B cell (primary cell): Measurements from ENCODE around the gene HSD17B12. TPM values are rescaled to one million over a fixed set of nuclear protein-coding genes. Genes with fewer than 3 reads are reported as not detected.

Source experiments
- ATAC-seq: fragments of 200-7000 bp; cut with Tn5 transposase; one replicate; pipeline ENCODE4 v1.10.0; 2021; ENCODE audit warnings: low read depth, mild to moderate bottlenecking, moderate number of reproducible peaks, moderate library complexity
- CTCF ChIA-PET: fragments of 350-600 bp; sonication (Branson Sonifier 250); formaldehyde crosslinking; loops from one replicate; lab custom pipeline; 2021; ENCODE audit warnings: antibody characterized with exemption, inconsistent platforms; lab: Charles Lee
- POLR2A ChIA-PET: fragments of 350-600 bp; sonication (Branson Sonifier 250); formaldehyde crosslinking; loops from one replicate; lab custom pipeline; 2021; ENCODE audit warnings: antibody characterized with exemption; lab: Charles Lee
- DNase-seq: peaks from one replicate; pipeline ENCODE4 v3.0.0; 2013
- H2AFZ ChIP-seq: 2 replicates; pipeline ENCODE4 v1.6.1; 2012; ENCODE audit warnings: mild to moderate bottlenecking, low read depth, low read length; ENCODE audit not compliant: insufficient read depth, poor library complexity, severe bottlenecking
- H3K27ac ChIP-seq, 2 donors: 1 replicate in 1 of 2; 2 replicates in 1 of 2; pipeline ENCODE4 v1.5.1; 2012 to 2013; ENCODE audit warnings: low read length in 2 of 2, mild to moderate bottlenecking in 2 of 2, moderate library complexity in 1 of 2
- H3K27me3 ChIP-seq, 4 experiments: fragments of 200-600 bp in 1 of 4; sonication (generic) in 1 of 4; replicated peaks in 1 of 4; 1 replicate in 2 of 4; 2 replicates in 2 of 4; pipeline versions ENCODE4 v1.6.1 to v1.7.0; 2013 to 2016; ENCODE audit warnings: low read length in 3 of 4, mild to moderate bottlenecking in 2 of 4, mixed read lengths in 1 of 4, moderate library complexity in 1 of 4; ENCODE audit not compliant: insufficient read depth in 4 of 4, control insufficient read depth in 3 of 4; ENCODE audit errors: control extremely low read depth in 1 of 4
- H3K36me3 ChIP-seq, 2 experiments: replicated peaks in 1 of 2; 1 replicate in 1 of 2; 2 replicates in 1 of 2; pipeline versions ENCODE4 v1.6.1 to v1.7.1; 2013; ENCODE audit warnings: low read length in 1 of 2; ENCODE audit not compliant: insufficient read depth in 2 of 2, control insufficient read depth in 1 of 2; ENCODE audit errors: control extremely low read depth in 1 of 2, extremely low read depth in 1 of 2
- H3K4me1 ChIP-seq, 2 donors: fragments of 200-600 bp in 1 of 2; sonication (generic) in 1 of 2; 1 replicate in 1 of 2; 2 replicates in 1 of 2; pipeline versions ENCODE4 v1.5.1 to v1.6.1; 2013 to 2017; ENCODE audit warnings: low read length in 2 of 2; ENCODE audit not compliant: control insufficient read depth in 2 of 2, insufficient read depth in 2 of 2
- H3K4me2 ChIP-seq: replicated peaks from 2 replicates; pipeline ENCODE3; 2012; ENCODE audit warnings: mild to moderate bottlenecking, low read depth, low read length; ENCODE audit not compliant: poor library complexity, severe bottlenecking
- H3K4me3 ChIP-seq, 5 experiments: fragments of 200-600 bp in 1 of 5; sonication (generic) in 1 of 5; 1 replicate in 3 of 5; 2 replicates in 2 of 5; pipeline versions ENCODE4 v1.5.1 to v1.7.0; 2011 to 2016; ENCODE audit warnings: low read length in 4 of 5, mild to moderate bottlenecking in 4 of 5, low read depth in 2 of 5, control low read depth in 1 of 5, moderate library complexity in 1 of 5; ENCODE audit not compliant: insufficient read depth in 1 of 5; ENCODE audit errors: control extremely low read depth in 1 of 5, extremely low read depth in 1 of 5
- H3K79me2 ChIP-seq: fragments of 200-600 bp; sonication (generic); one replicate; pipeline ENCODE4 v1.6.0; 2016; ENCODE audit warnings: low read length; ENCODE audit not compliant: control insufficient read depth, insufficient read depth
- H3K9ac ChIP-seq: fragments of 200-600 bp; sonication (generic); 2 replicates; pipeline ENCODE4 v1.6.1; 2017; ENCODE audit warnings: mild to moderate bottlenecking, low read length, moderate library complexity
- H3K9me3 ChIP-seq, 3 donors: one replicate each; pipeline versions ENCODE4 v1.6.1 to v1.7.1; 2013; ENCODE audit warnings: low read length in 2 of 3; ENCODE audit not compliant: control insufficient read depth in 2 of 3, insufficient read depth in 1 of 3; ENCODE audit errors: control extremely low read depth in 1 of 3
- H4K20me1 ChIP-seq: 2 replicates; pipeline ENCODE4 v1.6.0; 2012; ENCODE audit warnings: mild to moderate bottlenecking, low read length; ENCODE audit not compliant: insufficient read depth, control insufficient read depth, poor library complexity, severe bottlenecking
- H3K27ac Mint-ChIP-seq: one replicate; pipeline ENCODE4 v1.8.0; 2021; ENCODE audit warnings: mixed read lengths
- H3K27me3 Mint-ChIP-seq: one replicate; pipeline ENCODE4 v1.8.0; 2021; ENCODE audit warnings: mixed read lengths
- H3K4me1 Mint-ChIP-seq: one replicate; pipeline ENCODE4 v1.8.0; 2021; ENCODE audit warnings: mixed read lengths
- H3K4me3 Mint-ChIP-seq: one replicate; pipeline ENCODE4 v1.8.0; 2021; ENCODE audit warnings: mixed read lengths
- H3K9me3 Mint-ChIP-seq: one replicate; pipeline ENCODE4 v1.8.0; 2022; ENCODE audit warnings: mixed read lengths; ENCODE audit not compliant: insufficient read depth
- CTCF ChIP-seq: fragments of 200-600 bp; IDR thresholded peaks from one replicate; pipeline ENCODE4 v1.8.0; 2022; ENCODE audit warnings: antibody characterized with exemption, mild to moderate bottlenecking
- EZH2 ChIP-seq: IDR thresholded peaks from 2 replicates; pipeline ENCODE4 v1.6.1; 2012; ENCODE audit warnings: borderline replicate concordance, low read depth, mild to moderate bottlenecking, moderate library complexity, low read length; ENCODE audit not compliant: insufficient read depth, poor library complexity, severe bottlenecking
- WGBS: methylation state at CpG from one replicate; pipeline ENCODE4 v1.1.5; 2013; ENCODE audit warnings: missing lambda C conversion rate; ENCODE audit not compliant: insufficient coverage; 5-methylcytosine and 5-hydroxymethylcytosine counted together
- intact Hi-C: fragments of 100-400 bp; cut with micrococcal nuclease; formaldehyde crosslinking; loops from one replicate; pipeline ENCODE4 v1.10.0; 2022
- polyA plus RNA-seq: library from polyadenylated mRNA; depleted of rRNA; stranded (reverse); fragments of >200 nt; gene quantifications from 2 replicates; pipeline ENCODE4 v1.2.3, GENCODE V29; 2012
- total RNA-seq, 2 donors: library from RNA; stranded (reverse); fragments of 120-200 nt in 1 of 2; gene quantifications; 1 replicate in 1 of 2; 2 replicates in 1 of 2; pipeline versions ENCODE4 v1.2.3 to v1.2.4, GENCODE V29; 2013 to 2022

The HSD17B12 gene
- total and polyA plus RNA-seq, 2 donors (not counting 1 experiment from before 2014, with no cell fraction given), result 13.1 to 34.6 TPM

DNA sequence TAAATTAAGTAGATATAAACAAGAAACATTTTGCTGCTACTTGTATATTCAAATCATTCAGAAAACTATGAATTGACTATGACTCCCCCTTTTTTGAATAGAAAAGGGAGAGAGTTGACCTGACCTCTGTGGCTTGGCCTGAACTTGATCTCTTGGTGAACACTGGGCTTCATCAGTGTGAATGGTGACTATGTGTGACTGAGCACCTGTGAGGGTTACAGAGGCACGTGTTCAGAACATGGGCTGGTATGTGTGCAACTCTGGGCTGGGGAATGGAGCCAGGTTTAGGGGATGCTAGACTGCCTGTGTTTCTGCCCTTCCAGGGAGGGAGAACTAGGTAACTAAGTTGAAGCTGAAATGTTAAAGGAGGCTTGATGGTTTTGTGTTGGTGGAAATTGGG lies 29.2 kb downstream of the HSD17B12 start:
- no peak for TF ChIP-seq EZH2
- no peak for TF ChIP-seq CTCF
- no peaks in the 10 kb centered on the region for H3K9me3 ChIP-seq
- POLR2A ChIA-PET, result no interaction called here
- no peak overlapping the region for H3K4me3 Mint-ChIP-seq
- H3K79me2 ChIP-seq, result peaks cover 21% of the 10 kb centered on the region
- H3K9me3 Mint-ChIP-seq, result no peaks in the 10 kb centered on the region
- no peak overlapping the region for H3K27ac ChIP-seq
- ATAC-seq, result no peak
- CTCF ChIA-PET, result no interaction called here
- peaks cover 0 to 1% of the 10 kb centered on the region in 2 experiments for H3K36me3 ChIP-seq
- no peaks in the 10 kb centered on the region for H3K27me3 Mint-ChIP-seq
- no peaks in the 10 kb centered on the region for H3K4me1 ChIP-seq
- H2AFZ ChIP-seq, result no peak overlapping the region
- H3K27ac Mint-ChIP-seq, result no peak overlapping the region
- H3K4me3 ChIP-seq, result no peak overlapping the region
- DNase-seq, result no peak
- H3K4me1 Mint-ChIP-seq, result peaks cover 3% of the 10 kb centered on the region
- H3K9ac ChIP-seq, result no peak overlapping the region
- no peaks in the 10 kb centered on the region for H4K20me1 ChIP-seq
- no peaks in the 10 kb centered on the region for H3K27me3 ChIP-seq
- no peak overlapping the region for H3K4me2 ChIP-seq
- intact Hi-C loops, result no loop called here
- 100% methylated on average over 1 of the region's 1 CpG for WGBS

DNA sequence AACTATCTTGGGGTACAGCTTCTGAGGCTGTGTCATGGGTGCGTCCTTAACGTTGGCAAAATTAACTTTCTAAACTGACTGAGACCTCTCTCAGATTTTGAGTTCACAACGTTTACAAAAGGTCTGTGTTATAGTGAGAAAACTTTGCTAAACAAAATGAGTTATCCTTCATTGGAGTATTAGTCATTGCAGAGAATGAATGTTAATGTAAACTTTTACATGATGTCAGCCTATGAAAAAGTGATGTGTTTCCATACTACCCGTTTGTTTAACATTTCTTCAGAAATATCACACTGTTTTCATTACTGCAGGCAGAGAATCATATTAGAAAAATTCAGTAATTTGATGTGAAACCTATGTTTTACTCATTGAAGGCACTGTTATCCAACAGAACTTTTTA lies 32.1 kb downstream of the HSD17B12 start:
- no peaks in the 10 kb centered on the region for H3K9me3 Mint-ChIP-seq
- Histone ChIP-seq H3K27me3 (no peaks in the 10 kb centered on the region), H3K36me3 (peaks cover 0 to 1% of the 10 kb centered on the region in 2 experiments), H3K27ac (no peak overlapping the region), H3K4me1 (no peaks in the 10 kb centered on the region), H3K9ac (no peak overlapping the region), H4K20me1 (no peaks in the 10 kb centered on the region), H3K4me3 (no peak overlapping the region), H3K4me2 (no peak overlapping the region), H3K79me2 (peaks cover 22% of the 10 kb centered on the region), H3K9me3 (peaks cover 0 to 3% (median 0%) of the 10 kb centered on the region in 3 donors), H2AFZ (no peak overlapping the region)
- ATAC-seq, result no peak
- no CpG with 5 or more reads among the region's 4 CpGs for WGBS
- CTCF ChIA-PET, result no interaction called here
- H3K4me1 Mint-ChIP-seq, result peaks cover 8% of the 10 kb centered on the region
- TF ChIP-seq CTCF (no peak), EZH2 (no peak)
- H3K4me3 Mint-ChIP-seq, result no peak overlapping the region
- H3K27ac Mint-ChIP-seq, result no peak overlapping the region
- no peak for DNase-seq
- intact Hi-C loops, result no loop called here
- POLR2A ChIA-PET, result no interaction called here
- no peaks in the 10 kb centered on the region for H3K27me3 Mint-ChIP-seq
